Fibroblast of villous mesenchyme (primary cell): ENCODE measurements around the gene FAM184B. TPM values are rescaled to one million over a fixed set of nuclear protein-coding genes. Genes with fewer than 3 reads are reported as not detected.

Experiments
- DNase-seq: peaks from one replicate; pipeline ENCODE4 v3.0.0-alpha.2; 2010; ENCODE audit warnings: low read depth
- H3K4me3 ChIP-seq: 2 replicates; pipeline ENCODE4 v1.5.1; 2011; ENCODE audit warnings: low read depth, mild to moderate bottlenecking, low read length
- total RNA-seq: library from RNA; depleted of rRNA; stranded (reverse); fragments of >200 nt; gene quantifications from 2 replicates; pipeline ENCODE4 v1.2.3, GENCODE V29; 2012
- TF ChIP-seq, protein P1 (sequence below): IDR thresholded peaks from 2 replicates; pipeline ENCODE4 v1.5.1; 2012; ENCODE audit warnings: low read depth, mild to moderate bottlenecking, low read length; ENCODE audit not compliant: insufficient read depth

The FAM184B gene
- total RNA-seq, 1 donor = not detected

DNA sequence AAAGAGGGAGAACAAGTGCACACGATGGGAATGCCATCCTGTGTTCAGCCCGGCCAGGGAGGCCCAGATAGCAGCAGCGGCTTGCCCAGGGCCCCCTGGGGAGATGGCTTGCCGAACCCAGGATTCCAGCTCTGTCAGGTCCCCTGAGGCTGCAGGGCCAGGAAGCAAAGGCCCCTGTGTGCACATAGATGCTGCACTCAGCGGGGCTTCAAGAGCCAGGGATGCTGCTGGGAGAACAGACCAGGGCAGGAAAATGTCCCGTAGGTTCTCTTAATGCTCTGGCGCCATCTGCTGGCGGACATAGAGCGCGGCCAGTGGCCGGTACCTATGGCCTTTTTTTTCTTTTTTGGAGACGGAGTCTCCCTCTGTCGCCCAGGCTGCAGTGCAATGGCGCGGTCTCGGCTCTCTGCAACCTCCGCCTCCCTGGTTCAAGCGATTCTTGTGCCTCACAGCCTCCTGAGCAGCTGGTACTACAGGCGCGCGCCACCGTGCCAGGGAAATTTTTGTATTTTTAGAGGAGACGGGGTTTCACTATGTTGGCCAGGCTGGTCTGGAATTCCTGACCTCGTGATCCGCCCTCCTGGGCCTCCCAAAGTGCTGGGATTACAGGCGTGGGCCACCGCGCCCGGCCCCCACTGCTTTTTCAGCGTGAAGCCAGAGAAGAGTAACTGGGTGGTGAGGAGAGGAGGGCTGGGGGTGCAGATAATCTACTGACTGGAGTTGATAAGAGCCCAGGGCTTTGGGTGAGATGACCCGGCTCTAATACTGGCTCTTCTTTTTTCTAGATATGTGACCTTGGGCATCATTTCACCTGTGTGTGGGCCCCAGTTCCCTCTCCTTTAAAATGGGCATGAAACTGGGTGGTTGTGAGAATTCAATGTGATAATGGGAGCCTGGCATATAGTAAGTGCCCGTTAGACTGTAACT is 144.5 kb downstream of the FAM184B start:
- H3K4me3 ChIP-seq = no peak overlapping the region
- TF ChIP-seq, protein P1, sequence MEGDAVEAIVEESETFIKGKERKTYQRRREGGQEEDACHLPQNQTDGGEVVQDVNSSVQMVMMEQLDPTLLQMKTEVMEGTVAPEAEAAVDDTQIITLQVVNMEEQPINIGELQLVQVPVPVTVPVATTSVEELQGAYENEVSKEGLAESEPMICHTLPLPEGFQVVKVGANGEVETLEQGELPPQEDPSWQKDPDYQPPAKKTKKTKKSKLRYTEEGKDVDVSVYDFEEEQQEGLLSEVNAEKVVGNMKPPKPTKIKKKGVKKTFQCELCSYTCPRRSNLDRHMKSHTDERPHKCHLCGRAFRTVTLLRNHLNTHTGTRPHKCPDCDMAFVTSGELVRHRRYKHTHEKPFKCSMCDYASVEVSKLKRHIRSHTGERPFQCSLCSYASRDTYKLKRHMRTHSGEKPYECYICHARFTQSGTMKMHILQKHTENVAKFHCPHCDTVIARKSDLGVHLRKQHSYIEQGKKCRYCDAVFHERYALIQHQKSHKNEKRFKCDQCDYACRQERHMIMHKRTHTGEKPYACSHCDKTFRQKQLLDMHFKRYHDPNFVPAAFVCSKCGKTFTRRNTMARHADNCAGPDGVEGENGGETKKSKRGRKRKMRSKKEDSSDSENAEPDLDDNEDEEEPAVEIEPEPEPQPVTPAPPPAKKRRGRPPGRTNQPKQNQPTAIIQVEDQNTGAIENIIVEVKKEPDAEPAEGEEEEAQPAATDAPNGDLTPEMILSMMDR = peak; percentile 86
- DNase-seq = peak; percentile 70

- no peak overlapping the region for H3K4me3 ChIP-seq
- TF ChIP-seq, protein P1 = no peak
- DNase-seq = no peak
Observed at GRCh38 chr4:17636341-17636695, 145.1 kb downstream of the FAM184B start.

- TF ChIP-seq, protein P1 = no peak
- no peak overlapping the region for H3K4me3 ChIP-seq
- DNase-seq = no peak
Observed at GRCh38 chr4:17635056-17635455, 146.4 kb downstream of the FAM184B start.

DNA sequence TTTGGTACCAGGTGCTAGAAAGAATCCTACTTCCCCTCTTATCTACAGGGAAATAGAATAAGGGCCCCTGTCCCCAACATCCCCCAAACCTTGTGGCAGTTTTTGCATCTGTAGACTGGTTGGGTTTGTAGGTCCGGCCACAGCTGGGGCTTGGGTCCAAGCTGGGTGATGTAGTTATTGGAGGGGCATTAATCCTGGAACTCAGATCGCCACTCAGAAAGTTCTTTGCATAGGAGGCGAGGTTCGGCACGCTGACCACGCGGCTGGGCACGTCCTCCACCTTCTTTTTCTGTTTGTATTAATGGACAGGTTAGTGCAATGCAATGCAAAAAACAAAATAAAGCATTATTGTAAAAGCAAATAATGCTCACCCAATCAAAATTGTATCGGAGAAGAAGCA is 147.8 kb downstream of the FAM184B start:
- H3K4me3 ChIP-seq = no peak overlapping the region
- no peak for DNase-seq
- TF ChIP-seq, protein P1 = no peak

GRCh38 chr4:17630228-17630627 is 151.2 kb downstream of the FAM184B start:
- TF ChIP-seq, protein P1 = no peak
- no peak overlapping the region for H3K4me3 ChIP-seq
- no peak for DNase-seq

- no peak overlapping the region for H3K4me3 ChIP-seq
- DNase-seq = no peak
- TF ChIP-seq, protein P1 = no peak
Observed at GRCh38 chr4:17624821-17625220, 156.6 kb downstream of the FAM184B start.
